Sigmoid colon (tissue), 7 donors: Measurements from ENCODE around the gene MRTFA. TPM values are rescaled to one million over a fixed set of nuclear protein-coding genes. Genes with fewer than 3 reads are reported as not detected.
"Not testable (repeated sequence)": the region's sequence is repeated elsewhere in the genome, so short reads cannot be mapped to it uniquely, and the experiment has no call there.

Source experiments
- DNase-seq: peaks from one replicate; pipeline ENCODE4 v3.0.0-alpha.2; 2019
- H3K27ac ChIP-seq, 4 donors: fragments of 200-600 bp; sonication (generic); one replicate each; pipeline ENCODE4 v1.5.1; 2016 to 2019; ENCODE audit warnings: mild to moderate bottlenecking in 1 of 4
- H3K27me3 ChIP-seq, 3 donors: fragments of 200-600 bp; sonication (generic); one replicate each; pipeline ENCODE4 v1.5.1; 2019; ENCODE audit warnings: mild to moderate bottlenecking in 1 of 3
- H3K36me3 ChIP-seq, 4 donors: fragments of 200-600 bp; sonication (generic); one replicate each; pipeline ENCODE4 v1.5.1; 2016 to 2019
- H3K4me1 ChIP-seq, 4 donors: fragments of 200-600 bp; sonication (generic); one replicate each; pipeline ENCODE4 v1.5.1; 2017 to 2019
- H3K4me3 ChIP-seq, 4 donors: fragments of 200-600 bp; sonication (generic); one replicate each; pipeline ENCODE4 v1.5.1; 2017 to 2019; ENCODE audit warnings: mild to moderate bottlenecking in 2 of 4, moderate library complexity in 1 of 4
- H3K9me3 ChIP-seq, 4 donors: fragments of 200-600 bp in 3 of 4; sonication (generic) in 3 of 4; one replicate each; pipeline versions ENCODE4 v1.5.1 to v1.6.1; 2013 to 2019
- EP300 ChIP-seq, 4 donors: sonication (generic); formaldehyde crosslinking; IDR thresholded peaks; one replicate each; pipeline ENCODE4 v1.6.1; 2017; ENCODE audit warnings: antibody characterized with exemption in 4 of 4
- POLR2A ChIP-seq, 2 donors: fragments of 450-650 bp; IDR thresholded peaks; one replicate each; pipeline ENCODE4 v1.6.1; 2016; ENCODE audit warnings: antibody characterized with exemption in 2 of 2, mild to moderate bottlenecking in 2 of 2, moderate library complexity in 2 of 2
- POLR2AphosphoS5 ChIP-seq, 4 donors: sonication (generic); formaldehyde crosslinking; IDR thresholded peaks; one replicate each; pipeline ENCODE4 v1.6.1; 2017; ENCODE audit warnings: antibody characterized with exemption in 4 of 4
- WGBS, 2 donors: extraction: QIAGEN DNeasy Blood & Tissue Kit; methylation state at CpG; one replicate each; pipeline ENCODE4 v1.1.7; 2013; 5-methylcytosine and 5-hydroxymethylcytosine counted together
- intact Hi-C: fragments of 100-400 bp; cut with DNase I; formaldehyde crosslinking; loops from one replicate; pipeline ENCODE4 v1.15.1; 2023
- polyA plus RNA-seq, 3 donors: library from polyadenylated mRNA; stranded (reverse); fragments of 200-250 nt; gene quantifications; one replicate each; pipeline ENCODE4 v1.2.3, GENCODE V29; 2013
- total RNA-seq, 4 donors: library from RNA; depleted of rRNA; stranded (reverse); fragments of >200 nt; gene quantifications; one replicate each; pipeline ENCODE4 v1.1.0, GENCODE V29; 2016
- TF ChIP-seq, protein P1 (sequence below), 4 experiments: fragments of 450-650 bp in 3 of 4; fragments of 200-600 bp in 1 of 4; IDR thresholded peaks; one replicate each; pipeline ENCODE4 v1.5.1; 2016 to 2019; ENCODE audit warnings: antibody characterized with exemption in 4 of 4, mild to moderate bottlenecking in 3 of 4, moderate library complexity in 2 of 4
- donor health status: healthy with polysubstance abuse.
- donor health status: Bipolar disorder and iron deficiency.
- donor health status: healthy.

Gene MRTFA
- total and polyA plus RNA-seq, 7 donors: 10.8 to 104 (median 29.2) TPM

DNA sequence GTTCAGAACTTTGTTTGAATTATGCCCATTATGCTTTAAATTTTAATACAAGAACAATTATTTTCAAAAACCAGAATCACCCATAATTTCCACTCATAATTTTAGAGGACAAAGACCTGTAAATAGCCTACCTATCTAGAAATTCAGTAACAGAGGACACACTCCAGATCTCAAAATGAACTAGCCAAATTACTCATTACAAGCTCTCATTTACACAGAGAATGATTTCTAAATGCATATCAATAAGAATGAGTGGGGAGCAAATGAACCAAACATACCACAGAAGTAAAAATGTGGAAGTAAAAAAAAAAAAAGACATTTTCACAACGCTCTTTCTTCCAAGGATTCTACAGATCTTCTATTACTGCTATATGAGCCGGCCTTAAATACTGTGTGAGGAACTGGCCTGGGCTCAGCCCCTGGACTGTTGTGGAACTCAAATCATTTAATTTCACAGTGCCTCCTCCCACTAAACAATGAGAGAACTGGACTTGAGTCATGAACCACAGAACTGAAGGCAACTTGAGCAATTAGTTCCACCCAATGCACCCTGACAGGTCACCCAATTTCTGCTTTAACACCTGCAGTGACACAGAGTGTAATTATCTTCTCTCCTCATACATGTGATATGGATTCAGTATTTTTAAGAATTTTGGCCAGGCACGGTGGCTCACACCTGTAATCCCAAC, 8.0 kb downstream of the MRTFA start:
- Histone ChIP-seq H3K4me1 (peaks cover 0 to 61% (median 35%) of the 10 kb centered on the region in 4 donors), H3K36me3 (no peaks in the 10 kb centered on the region), H3K9me3 (no peaks in the 10 kb centered on the region), H3K27me3 (no peaks in the 10 kb centered on the region), H3K4me3 (no peak overlapping the region), H3K27ac (no peak overlapping the region)
- intact Hi-C loops: no loop called here
- TF ChIP-seq POLR2A (IDR thresholded peaks at IDR 0.05) (no peak), EP300 (IDR thresholded peaks at IDR 0.05) (no peak)
- TF ChIP-seq, protein P1, sequence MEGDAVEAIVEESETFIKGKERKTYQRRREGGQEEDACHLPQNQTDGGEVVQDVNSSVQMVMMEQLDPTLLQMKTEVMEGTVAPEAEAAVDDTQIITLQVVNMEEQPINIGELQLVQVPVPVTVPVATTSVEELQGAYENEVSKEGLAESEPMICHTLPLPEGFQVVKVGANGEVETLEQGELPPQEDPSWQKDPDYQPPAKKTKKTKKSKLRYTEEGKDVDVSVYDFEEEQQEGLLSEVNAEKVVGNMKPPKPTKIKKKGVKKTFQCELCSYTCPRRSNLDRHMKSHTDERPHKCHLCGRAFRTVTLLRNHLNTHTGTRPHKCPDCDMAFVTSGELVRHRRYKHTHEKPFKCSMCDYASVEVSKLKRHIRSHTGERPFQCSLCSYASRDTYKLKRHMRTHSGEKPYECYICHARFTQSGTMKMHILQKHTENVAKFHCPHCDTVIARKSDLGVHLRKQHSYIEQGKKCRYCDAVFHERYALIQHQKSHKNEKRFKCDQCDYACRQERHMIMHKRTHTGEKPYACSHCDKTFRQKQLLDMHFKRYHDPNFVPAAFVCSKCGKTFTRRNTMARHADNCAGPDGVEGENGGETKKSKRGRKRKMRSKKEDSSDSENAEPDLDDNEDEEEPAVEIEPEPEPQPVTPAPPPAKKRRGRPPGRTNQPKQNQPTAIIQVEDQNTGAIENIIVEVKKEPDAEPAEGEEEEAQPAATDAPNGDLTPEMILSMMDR (IDR thresholded peaks at IDR 0.05): no peak
- DNase-seq: no peak
- WGBS, 2 donors: 83 to 88% methylated on average over 3 of the region's 3 CpGs

DNA sequence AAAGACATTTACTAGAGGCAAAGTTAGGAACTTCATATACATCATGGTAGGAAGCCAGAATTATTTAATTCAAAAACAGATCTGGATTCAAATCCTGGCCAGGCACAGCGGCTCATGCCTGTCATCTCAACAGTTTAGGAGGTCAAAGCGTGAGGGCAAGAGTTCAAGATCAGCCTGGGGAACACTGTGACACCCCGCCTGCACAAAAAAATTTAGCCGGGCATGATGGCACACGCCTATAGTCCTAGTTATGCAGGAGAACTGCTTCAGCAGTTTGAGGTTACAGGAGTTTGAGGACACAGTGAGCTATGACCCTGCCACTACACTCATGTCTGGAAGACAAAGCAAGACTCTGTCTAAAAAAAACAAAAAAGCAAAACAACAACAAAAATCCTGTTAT, 8.9 kb downstream of the MRTFA start:
- no peak for DNase-seq
- 93 to 94% methylated on average over 5 of the region's 5 CpGs for WGBS, 2 donors
- Histone ChIP-seq H3K27me3 (no peaks in the 10 kb centered on the region), H3K36me3 (no peaks in the 10 kb centered on the region), H3K27ac (no peak overlapping the region), H3K4me1 (peaks cover 0 to 61% (median 33%) of the 10 kb centered on the region in 4 donors), H3K9me3 (no peaks in the 10 kb centered on the region), H3K4me3 (no peak overlapping the region)
- intact Hi-C loops: no loop called here
- TF ChIP-seq POLR2AphosphoS5 (IDR thresholded peaks at IDR 0.05) (no peak), EP300 (IDR thresholded peaks at IDR 0.05) (no peak), POLR2A (IDR thresholded peaks at IDR 0.05) (no peak)
- TF ChIP-seq, protein P1 (IDR thresholded peaks at IDR 0.05): no peak

DNA sequence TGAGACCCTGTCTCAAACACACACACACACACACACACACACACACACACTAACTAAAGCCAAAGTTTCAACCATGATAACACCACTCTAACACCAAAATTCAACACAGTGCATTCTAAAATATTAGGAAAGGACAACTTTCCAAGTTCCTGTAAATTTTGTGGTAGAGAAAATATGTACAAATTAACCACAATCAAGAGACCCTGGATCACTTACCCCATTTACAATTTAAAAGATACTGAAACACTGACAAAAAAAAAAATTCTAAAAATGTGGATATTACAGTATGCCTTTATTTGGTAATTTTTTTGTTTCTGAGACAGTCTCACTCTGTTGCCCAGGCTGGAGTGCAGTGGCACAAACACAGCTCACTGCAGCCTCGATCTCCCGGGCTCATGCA, 9.7 kb downstream of the MRTFA start:
- no peaks in the 10 kb centered on the region for H3K36me3 ChIP-seq
- no peak for DNase-seq
- intact Hi-C loops: no loop called here
- peaks cover 0 to 54% (median 28%) of the 10 kb centered on the region in 4 donors for H3K4me1 ChIP-seq
- no peak overlapping the region for H3K4me3 ChIP-seq
- no peaks in the 10 kb centered on the region for H3K27me3 ChIP-seq
- no peaks in the 10 kb centered on the region for H3K9me3 ChIP-seq
- WGBS, 2 donors: 84 to 92% methylated on average over 2 of the region's 2 CpGs
- TF ChIP-seq POLR2A (IDR thresholded peaks at IDR 0.05) (no peak), POLR2AphosphoS5 (IDR thresholded peaks at IDR 0.05) (no peak), EP300 (IDR thresholded peaks at IDR 0.05) (no peak)
- TF ChIP-seq, protein P1 (IDR thresholded peaks at IDR 0.05): no peak
- H3K27ac ChIP-seq: no peak overlapping the region

DNA sequence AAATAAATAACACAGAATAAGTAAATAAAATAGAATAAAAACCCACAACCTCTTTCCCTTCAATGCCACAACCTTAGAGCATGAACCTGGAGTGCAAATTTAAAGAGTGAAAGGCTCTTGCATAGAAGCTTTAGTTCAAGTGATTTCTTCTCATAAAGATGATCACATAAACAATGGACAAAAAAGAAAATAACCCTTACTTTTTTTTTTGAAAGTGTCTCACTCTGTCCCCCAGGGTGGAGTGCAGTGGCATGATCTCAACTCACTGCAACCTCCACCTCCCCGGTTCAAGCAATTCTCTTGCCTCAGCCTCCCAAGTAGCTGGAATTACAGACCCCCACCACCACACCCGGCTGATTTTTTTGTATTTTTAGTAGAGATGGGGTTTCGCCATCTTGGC, 10.7 kb downstream of the MRTFA start:
- H3K36me3 ChIP-seq, H3K27ac ChIP-seq, intact Hi-C loops, H3K27me3 ChIP-seq, H3K9me3 ChIP-seq, DNase-seq, H3K4me3 ChIP-seq: not testable (repeated sequence)
- H3K4me1 ChIP-seq: peaks cover 0 to 47% (median 22%) of the 10 kb centered on the region in 4 donors
- WGBS, 2 donors: 96 to 97% methylated on average over 3 of the region's 3 CpGs

DNA sequence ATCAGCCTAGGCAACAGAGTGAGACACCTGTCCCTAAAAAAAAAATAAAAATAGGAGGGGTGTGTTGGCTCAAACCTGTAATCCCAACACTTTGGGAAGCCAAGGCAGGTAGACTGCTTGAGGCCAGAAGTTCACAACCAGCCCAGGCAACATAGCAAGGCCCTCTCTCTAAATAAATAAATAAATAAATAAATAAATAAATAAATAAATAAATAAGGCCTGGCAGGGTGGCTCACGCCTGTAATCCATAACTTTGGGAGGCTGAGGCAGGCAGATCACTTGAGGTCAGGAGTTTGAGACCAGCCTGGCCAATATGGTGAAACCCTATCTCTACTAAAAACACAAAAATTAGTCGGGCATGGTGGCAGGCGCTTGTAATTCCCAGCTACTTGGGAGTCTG, 11.2 kb downstream of the MRTFA start:
- H3K9me3 ChIP-seq, intact Hi-C loops, H3K27me3 ChIP-seq, H3K4me3 ChIP-seq, DNase-seq, H3K27ac ChIP-seq, H3K36me3 ChIP-seq: not testable (repeated sequence)
- WGBS, 2 donors: 95 to 96% methylated on average over 3 of the region's 3 CpGs
- peaks cover 0 to 47% (median 22%) of the 10 kb centered on the region in 4 donors for H3K4me1 ChIP-seq

DNA sequence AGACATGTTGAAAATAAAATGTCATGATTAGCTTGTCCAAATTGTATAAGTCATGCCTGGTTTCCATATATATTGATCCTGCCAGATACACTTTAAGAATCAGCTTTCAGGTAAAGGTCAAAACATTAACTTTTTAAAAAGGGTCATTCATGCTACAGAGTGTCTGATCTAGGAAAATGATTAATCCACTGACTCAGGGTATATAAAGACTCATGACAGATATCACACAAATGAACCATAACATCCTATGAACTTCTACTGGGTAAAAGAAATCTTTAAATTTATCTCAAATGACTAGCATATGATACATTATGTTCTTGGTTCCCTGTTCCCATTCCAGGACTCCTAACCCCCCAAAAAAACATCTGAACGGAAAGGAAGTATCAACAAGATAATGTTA, 11.7 kb downstream of the MRTFA start:
- peaks cover 0 to 5% (median 2%) of the 10 kb centered on the region in 4 donors for H3K9me3 ChIP-seq
- H3K27ac ChIP-seq: no peak overlapping the region
- no peak overlapping the region for H3K4me3 ChIP-seq
- no peak for TF ChIP-seq POLR2AphosphoS5 (IDR thresholded peaks at IDR 0.05)
- TF ChIP-seq EP300 (IDR thresholded peaks at IDR 0.05): no peak
- no peak for TF ChIP-seq POLR2A (IDR thresholded peaks at IDR 0.05)
- TF ChIP-seq, protein P1 (IDR thresholded peaks at IDR 0.05): no peak
- intact Hi-C loops: no loop called here
- WGBS, 2 donors: 87 to 92% methylated on average over 1 of the region's 1 CpG
- H3K4me1 ChIP-seq: peaks cover 0 to 47% (median 22%) of the 10 kb centered on the region in 4 donors
- H3K36me3 ChIP-seq: no peaks in the 10 kb centered on the region
- no peaks in the 10 kb centered on the region for H3K27me3 ChIP-seq
- no peak for DNase-seq
